ENCODE data around the gene CACNB1. TPM values are rescaled to one million over a fixed set of nuclear protein-coding genes. Genes with fewer than 3 reads are reported as not detected.

CACNB1 gene
- total RNA-seq, 1 experiment from 2014 or later, result 20.0 TPM

DNA sequence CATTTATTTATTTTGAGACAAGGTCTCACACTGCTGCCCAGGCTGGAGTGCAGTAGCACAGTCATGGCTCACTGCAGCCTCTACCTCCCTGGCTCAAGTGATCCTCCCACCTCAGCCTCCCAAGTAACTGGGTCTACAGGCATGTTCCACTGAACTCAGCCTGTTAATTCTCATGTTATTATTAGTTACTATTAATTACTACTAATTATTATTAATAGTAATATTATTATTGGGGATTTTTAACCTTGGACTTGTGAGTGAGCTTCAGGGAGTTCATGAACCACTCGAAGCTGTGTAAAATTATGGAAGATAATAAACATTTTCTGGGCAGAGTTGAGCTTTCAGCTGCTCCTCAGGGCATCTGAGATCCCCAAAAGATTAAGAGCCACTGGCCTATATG lies 32.9 kb upstream of the CACNB1 start:
- DNase-seq, result no peak
- H3K27ac Mint-ChIP-seq, result no peak overlapping the region
- H3K27me3 Mint-ChIP-seq (ENCODE audit: low read depth), result peaks cover 31% of the 10 kb centered on the region
- Histone ChIP-seq H3K4me2 (ENCODE audit: insufficient read depth, insufficient read length, low read length) (no peak overlapping the region), H2AK5ac (ENCODE audit: insufficient read length, low read length) (no peak overlapping the region), H3K14ac (ENCODE audit: insufficient read depth, low read length) (no peak overlapping the region), H3K9ac (ENCODE audit: extremely low read depth, insufficient read length, low read length) (no peak overlapping the region), H3K27ac (ENCODE audit: insufficient read length, low read depth, low read length) (no peak overlapping the region), H2BK15ac (ENCODE audit: low read depth, low read length) (no peak overlapping the region), H2BK5ac (ENCODE audit: insufficient read length, low read length) (no peak overlapping the region), H2AFZ (ENCODE audit: low read length) (no peak overlapping the region), H3K23me2 (ENCODE audit: insufficient read length, low read depth, low read length, poor library complexity, severe bottlenecking) (peaks cover 10% of the 10 kb centered on the region), H3K27me3 (ENCODE audit: insufficient read depth, low read length) (peaks cover 3% of the 10 kb centered on the region; the same call in 1 of the 2 replicates), H3K23ac (ENCODE audit: insufficient read length, low read depth, low read length) (no peak overlapping the region), H4K20me1 (ENCODE audit: control insufficient read depth, insufficient read depth, insufficient read length) (no peaks in the 10 kb centered on the region), H3K56ac (ENCODE audit: insufficient read length, low read depth, low read length) (no peak overlapping the region), H4K91ac (ENCODE audit: insufficient read length, low read depth, low read length) (no peak overlapping the region), H2BK120ac (ENCODE audit: low read depth, low read length, poor library complexity, severe bottlenecking) (no peak overlapping the region), H3T11ph (ENCODE audit: low read length) (no peak overlapping the region), H3K79me2 (ENCODE audit: insufficient read depth, low read length) (no peaks in the 10 kb centered on the region), H2BK20ac (ENCODE audit: low read depth, low read length, poor library complexity, severe bottlenecking) (no peak overlapping the region), H3K4me1 (ENCODE audit: insufficient read depth, low read length) (no peaks in the 10 kb centered on the region), H2BK12ac (ENCODE audit: insufficient read length, low read depth, low read length) (no peak overlapping the region), H4K8ac (replicated peaks; ENCODE audit: insufficient read length, low read depth, low read length) (no peak overlapping the region), H3K79me1 (ENCODE audit: insufficient read depth, low read depth, low read length, poor library complexity, severe bottlenecking) (no peaks in the 10 kb centered on the region), H4K5ac (ENCODE audit: insufficient read length, low read depth, low read length) (no peak overlapping the region), H3K4ac (ENCODE audit: low read depth, low read length) (no peak overlapping the region), H3K18ac (ENCODE audit: insufficient read length, low read depth, low read length) (no peak overlapping the region), H3K9me3 (ENCODE audit: control insufficient read depth, low read depth, low read length) (no peaks in the 10 kb centered on the region)
- H3K4me1 Mint-ChIP-seq, result peaks cover 20 to 29% of the 10 kb centered on the region in 2 experiments
- no peaks in the 10 kb centered on the region for H3K9me3 Mint-ChIP-seq
- no CpG with 5 or more reads among the region's 1 CpG for WGBS (ENCODE audit: extremely low coverage, insufficient read length, low lambda C conversion rate)
- TF ChIP-seq, protein P1, sequence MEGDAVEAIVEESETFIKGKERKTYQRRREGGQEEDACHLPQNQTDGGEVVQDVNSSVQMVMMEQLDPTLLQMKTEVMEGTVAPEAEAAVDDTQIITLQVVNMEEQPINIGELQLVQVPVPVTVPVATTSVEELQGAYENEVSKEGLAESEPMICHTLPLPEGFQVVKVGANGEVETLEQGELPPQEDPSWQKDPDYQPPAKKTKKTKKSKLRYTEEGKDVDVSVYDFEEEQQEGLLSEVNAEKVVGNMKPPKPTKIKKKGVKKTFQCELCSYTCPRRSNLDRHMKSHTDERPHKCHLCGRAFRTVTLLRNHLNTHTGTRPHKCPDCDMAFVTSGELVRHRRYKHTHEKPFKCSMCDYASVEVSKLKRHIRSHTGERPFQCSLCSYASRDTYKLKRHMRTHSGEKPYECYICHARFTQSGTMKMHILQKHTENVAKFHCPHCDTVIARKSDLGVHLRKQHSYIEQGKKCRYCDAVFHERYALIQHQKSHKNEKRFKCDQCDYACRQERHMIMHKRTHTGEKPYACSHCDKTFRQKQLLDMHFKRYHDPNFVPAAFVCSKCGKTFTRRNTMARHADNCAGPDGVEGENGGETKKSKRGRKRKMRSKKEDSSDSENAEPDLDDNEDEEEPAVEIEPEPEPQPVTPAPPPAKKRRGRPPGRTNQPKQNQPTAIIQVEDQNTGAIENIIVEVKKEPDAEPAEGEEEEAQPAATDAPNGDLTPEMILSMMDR (conservative IDR thresholded peaks at IDR 0.05), result no peak
- H3K4me3 Mint-ChIP-seq, result no peak overlapping the region
- H3K36me3 Mint-ChIP-seq (ENCODE audit: insufficient read depth in 1 of 3, low read depth in 3 of 3), result no peaks in the 10 kb centered on the region

Data from H9 (cell line).